GM12878 (cell line): ENCODE data around the gene MBD6. TPM values are rescaled to one million over a fixed set of nuclear protein-coding genes. Genes with fewer than 3 reads are reported as not detected.
"Not testable (repeated sequence)": the region's sequence is repeated elsewhere in the genome, so short reads cannot be mapped to it uniquely, and the experiment has no call there.

Experiments
- ATAC-seq: fragments of 200-7000 bp; cut with Tn5 transposase; 3 replicates; pipeline ENCODE4 v1.9.1; 2020; ENCODE audit warnings: mild to moderate bottlenecking, moderate library complexity
- BruUV-seq: library from RNA; stranded (reverse); fragments of 400-500 nt; replicated peaks from 2 replicates; lab custom pipeline; 2021; lab: Mats Ljungman, UMichigan
- CTCF ChIA-PET: fragments of 300-600 bp; sonication (Branson Sonifier 250); formaldehyde crosslinking; extraction: SDS; loops from one replicate; lab custom pipeline; 2021; ENCODE audit warnings: inconsistent platforms; lab: Yijun Ruan, JAX
- POLR2A ChIA-PET: fragments of 350-600 bp; formaldehyde crosslinking; extraction: SDS; loops from one replicate; lab custom pipeline; 2021; ENCODE audit warnings: inconsistent platforms; lab: Charles Lee
- RAD21 ChIA-PET: fragments of 300-600 bp; sonication (Branson Sonifier 250); formaldehyde crosslinking; loops from one replicate; lab custom pipeline; 2023; ENCODE audit warnings: antibody characterized with exemption; ENCODE audit not compliant: unreplicated experiment; lab: Charles Lee
- SMC1A ChIA-PET: fragments of 300-600 bp; sonication (Branson Sonifier 250); formaldehyde crosslinking; loops from one replicate; lab custom pipeline; 2023; ENCODE audit not compliant: unreplicated experiment, uncharacterized antibody; lab: Charles Lee
- DNase-seq: peaks from one replicate; pipeline ENCODE4 v3.0.0-alpha.2; 2011; ENCODE audit warnings: low read depth, low spot score
- FAIRE-seq: peaks from 3 replicates; lab custom pipeline; 2011; peaks lifted over from hg19 to GRCh38; lab: Jason Lieb, UNC
- H2AFZ ChIP-seq: 2 replicates; pipeline ENCODE4 v1.6.0; 2011; ENCODE audit warnings: low read depth, low read length, control low read depth; ENCODE audit not compliant: control insufficient read depth
- H3K27ac ChIP-seq: 2 replicates; pipeline ENCODE4 v1.5.1; 2011; ENCODE audit warnings: control low read depth; ENCODE audit not compliant: control insufficient read depth, insufficient read depth
- H3K27me3 ChIP-seq, 2 experiments: replicated peaks in 1 of 2; 2 replicates each; pipeline versions ENCODE4 v1.6.0 to v1.6.1; 2011; ENCODE audit warnings: low read length in 1 of 2; ENCODE audit not compliant: control insufficient read depth in 2 of 2, insufficient read depth in 2 of 2
- H3K36me3 ChIP-seq, 2 experiments: 2 replicates each; pipeline ENCODE4 v1.5.1; 2011; ENCODE audit warnings: low read length in 1 of 2; ENCODE audit not compliant: control insufficient read depth in 2 of 2, insufficient read depth in 2 of 2
- H3K4me1 ChIP-seq: 2 replicates; pipeline ENCODE4 v1.6.1; 2011; ENCODE audit warnings: mild to moderate bottlenecking, low read length, moderate library complexity, mixed read lengths; ENCODE audit not compliant: control insufficient read depth, insufficient read depth
- H3K4me2 ChIP-seq: 2 replicates; pipeline ENCODE4 v1.6.0; 2011; ENCODE audit warnings: control low read depth; ENCODE audit not compliant: control insufficient read depth, insufficient read depth
- H3K4me3 ChIP-seq: fragments of 200-600 bp; sonication (generic); 2 replicates; pipeline ENCODE4 v1.5.1; 2016
- H3K79me2 ChIP-seq: 2 replicates; pipeline ENCODE4 v1.6.0; 2011; ENCODE audit warnings: low read length; ENCODE audit not compliant: control insufficient read depth, insufficient read depth
- H3K9ac ChIP-seq: 2 replicates; pipeline ENCODE4 v1.8.0; 2011; ENCODE audit warnings: low read length, control low read depth, mixed read lengths; ENCODE audit not compliant: control insufficient read depth, insufficient read depth
- H3K9me3 ChIP-seq: replicated peaks from 3 replicates; pipeline ENCODE4 v1.5.1; 2011; ENCODE audit warnings: mild to moderate bottlenecking, low read length; ENCODE audit not compliant: control insufficient read depth, insufficient read depth
- H4K20me1 ChIP-seq: 2 replicates; pipeline ENCODE4 v1.6.0; 2011; ENCODE audit not compliant: control insufficient read depth, insufficient read depth
- BRCA1 ChIP-seq: IDR thresholded peaks from 2 replicates; pipeline ENCODE4 v1.6.1; 2011; ENCODE audit warnings: low read depth, low read length, improper control_type of control experiment
- CBFB ChIP-seq: IDR thresholded peaks from 2 replicates; pipeline ENCODE4 v1.6.1; 2016; ENCODE audit warnings: antibody characterized with exemption, low read depth
- CREB1 ChIP-seq: IDR thresholded peaks from 2 replicates; pipeline ENCODE4 v1.6.1; 2012; ENCODE audit warnings: low read depth, mild to moderate bottlenecking, inconsistent platforms
- EP300 ChIP-seq, 2 experiments: fragments of 150-350 bp in 1 of 2; IDR thresholded peaks; 2 replicates each; pipeline ENCODE4 v1.6.1; 2011 to 2012; ENCODE audit warnings: low read depth in 2 of 2, low read length in 2 of 2, borderline replicate concordance in 1 of 2, improper control_type of control experiment in 1 of 2, inconsistent platforms in 1 of 2; ENCODE audit not compliant: control insufficient read depth in 1 of 2
- EZH2 ChIP-seq: IDR thresholded peaks from 2 replicates; pipeline ENCODE4 v1.6.1; 2012; ENCODE audit warnings: low read depth, mild to moderate bottlenecking, control low read depth, inconsistent platforms, low read length, borderline replicate concordance; ENCODE audit not compliant: control insufficient read depth
- FOXM1 ChIP-seq: IDR thresholded peaks from 2 replicates; pipeline ENCODE4 v1.6.1; 2012; ENCODE audit warnings: low read depth, mild to moderate bottlenecking, inconsistent platforms, low read length, moderate library complexity
- IRF4 ChIP-seq: IDR thresholded peaks from 2 replicates; pipeline ENCODE4 v1.6.1; 2011; ENCODE audit warnings: low read depth, low read length
- KDM1A ChIP-seq: fragments of 200-600 bp; sonication (generic); IDR thresholded peaks from 2 replicates; pipeline ENCODE4 v1.6.1; 2016; ENCODE audit warnings: borderline replicate concordance
- KLF5 ChIP-seq: fragments of 450-650 bp; IDR thresholded peaks from 2 replicates; pipeline ENCODE4 v1.6.1; 2014; ENCODE audit warnings: mild to moderate bottlenecking; ENCODE audit not compliant: partially characterized antibody
- SMARCA5 ChIP-seq: fragments of 450-650 bp; IDR thresholded peaks from 2 replicates; pipeline ENCODE4 v1.6.1; 2017; ENCODE audit warnings: mild to moderate bottlenecking
- TAF1 ChIP-seq: IDR thresholded peaks from 2 replicates; pipeline ENCODE4 v1.6.1; 2011; ENCODE audit warnings: mild to moderate bottlenecking, low read depth, low read length, borderline replicate concordance
- ZNF207 ChIP-seq: fragments of 450-650 bp; IDR thresholded peaks from 2 replicates; pipeline ENCODE4 v1.6.1; 2014; ENCODE audit warnings: antibody characterized with exemption, mild to moderate bottlenecking, borderline replicate concordance
- ZNF217 ChIP-seq: fragments of 450-650 bp; IDR thresholded peaks from 2 replicates; pipeline ENCODE4 v1.6.1; 2017; ENCODE audit warnings: antibody characterized with exemption, mild to moderate bottlenecking
- ZNF384 ChIP-seq: IDR thresholded peaks from 2 replicates; pipeline ENCODE4 v1.6.1; 2012; ENCODE audit warnings: low read depth, mild to moderate bottlenecking, low read length, improper control_type of control experiment, borderline replicate concordance
- WGBS: methylation state at CpG from one replicate; pipeline ENCODE4 v1.1.6; 2016; ENCODE audit warnings: low lambda C conversion rate; ENCODE audit not compliant: insufficient replicate concordance, insufficient coverage; ENCODE audit errors: missing lambda C conversion rate; 5-methylcytosine and 5-hydroxymethylcytosine counted together
- in situ Hi-C: fragments of 300-500 bp; cut with MboI; formaldehyde crosslinking; loops from 9 replicates; pipeline ENCODE4 v1.14.3; 2018; ENCODE audit warnings: mixed read lengths
- intact Hi-C: fragments of 100-400 bp; cut with micrococcal nuclease; formaldehyde crosslinking; loops from one replicate; pipeline ENCODE4 v1.14.2; 2022; ENCODE audit not compliant: unreplicated experiment
- polyA plus RNA-seq, 11 experiments: library from polyadenylated mRNA; depleted of rRNA in 4 of 11; unstranded in 6 of 11; stranded (reverse) in 5 of 11; fragments of >200 nt; fragmentation: Nextera tagmentation in 4 of 11; fragmentation: Illumina TruSeq in 1 of 11; extraction: Ambion mirVana in 4 of 11; extraction: Trizol in 1 of 11; gene quantifications; 1 replicate in 1 of 11; 2 replicates in 10 of 11; pipeline versions ENCODE4 v1.2.1 to v1.2.3, GENCODE V29; 2011 to 2016; ENCODE audit warnings: inconsistent platforms in 2 of 11, missing spikeins in 2 of 11, low read depth in 1 of 11
- total RNA-seq, 4 experiments: library from RNA; depleted of rRNA in 3 of 4; stranded (reverse); fragments of >200 nt in 3 of 4; fragmentation: Illumina TruSeq in 1 of 4; extraction: Trizol in 1 of 4; gene quantifications; 2 replicates each; pipeline versions ENCODE4 v1.2.1 to v1.2.3, GENCODE V29; 2013 to 2021
- TF ChIP-seq, protein P1 (sequence below): fragments of 150-350 bp; IDR thresholded peaks from 2 replicates; pipeline ENCODE4 v1.6.1; 2014; ENCODE audit warnings: mild to moderate bottlenecking, low read depth, low read length

MBD6 gene
- total and polyA plus RNA-seq, 10 of the 15 experiments (the other 5 are each of a cell fraction or from before 2014, with no cell fraction given), result 1.5 to 52.7 (median 6.8) TPM

DNA sequence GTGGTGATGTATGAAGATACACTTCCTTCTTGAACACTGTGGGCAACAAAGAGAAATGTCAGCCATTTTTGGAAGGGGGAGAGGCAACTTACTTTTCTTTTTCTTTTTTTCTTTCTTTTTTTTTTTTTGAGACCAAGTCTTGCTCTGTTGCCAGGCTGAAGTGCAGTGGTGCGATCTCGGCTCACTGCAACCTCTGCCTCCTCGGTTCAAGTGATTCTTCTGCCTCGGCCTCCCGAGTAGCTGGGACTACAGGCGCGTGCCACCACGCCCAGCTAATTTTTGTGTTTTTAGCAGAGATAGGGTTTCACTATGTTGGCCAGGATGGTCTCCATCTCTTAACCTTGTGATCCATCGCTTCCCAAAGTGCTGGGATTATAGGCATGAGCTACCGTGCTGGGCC, 4.9 kb upstream of the MBD6 start:
- H3K4me2 ChIP-seq, intact Hi-C loops, H3K9me3 ChIP-seq, FAIRE-seq, BruUV-seq, H2AFZ ChIP-seq, H3K4me3 ChIP-seq, H4K20me1 ChIP-seq, ATAC-seq, H3K27me3 ChIP-seq, DNase-seq, SMC1A ChIA-PET, POLR2A ChIA-PET, H3K9ac ChIP-seq, in situ Hi-C loops, H3K27ac ChIP-seq: not testable (repeated sequence)
- WGBS, result 95% methylated on average over 8 of the region's 10 CpGs
- ChIA-PET CTCF (interaction anchor here (1.2 to 4.0 kb wide), 2 partner anchors 38 to 41 kb away, joined by 3 to 13 read pairs; partner anchors contain the start of gene ARHGAP9), RAD21 (interaction anchor here (1.1 to 1.3 kb wide), 2 partner anchors 57 to 59 kb away, joined by 3 read pairs; no protein-coding TSS in a partner anchor)
- Histone ChIP-seq H3K4me1 (peaks cover 13% of the 10 kb centered on the region), H3K79me2 (peaks cover 27% of the 10 kb centered on the region), H3K36me3 (peaks cover 25 to 35% of the 10 kb centered on the region in 2 experiments)

GRCh38 chr12:57518176-57518919, 4.3 kb upstream of the MBD6 start:
- 90% methylated on average over 8 of the region's 8 CpGs for WGBS
- POLR2A ChIA-PET, result interaction anchor here (0.8 to 1.3 kb wide), 2 partner anchors 27 to 38 kb away, joined by 4 to 5 read pairs; partner anchors contain the start of gene ARHGAP9
- H4K20me1 ChIP-seq, result peaks cover 4% of the 10 kb centered on the region; the same call in 1 of the 2 replicates
- TF ChIP-seq KLF5 (no peak), SMARCA5 (no peak), ZNF207 (no peak), FOXM1 (no peak), IRF4 (no peak), KDM1A (no peak), EZH2 (no peak), CREB1 (no peak), ZNF217 (no peak), EP300 (IDR thresholded peaks at IDR 0.05; ENCODE audit: borderline replicate concordance in 1 of 2, control insufficient read depth in 1 of 2, low read depth in 2 of 2, low read length in 2 of 2) (no peak), ZNF384 (no peak), TAF1 (no peak), BRCA1 (no peak), CBFB (no peak)
- TF ChIP-seq, protein P1, sequence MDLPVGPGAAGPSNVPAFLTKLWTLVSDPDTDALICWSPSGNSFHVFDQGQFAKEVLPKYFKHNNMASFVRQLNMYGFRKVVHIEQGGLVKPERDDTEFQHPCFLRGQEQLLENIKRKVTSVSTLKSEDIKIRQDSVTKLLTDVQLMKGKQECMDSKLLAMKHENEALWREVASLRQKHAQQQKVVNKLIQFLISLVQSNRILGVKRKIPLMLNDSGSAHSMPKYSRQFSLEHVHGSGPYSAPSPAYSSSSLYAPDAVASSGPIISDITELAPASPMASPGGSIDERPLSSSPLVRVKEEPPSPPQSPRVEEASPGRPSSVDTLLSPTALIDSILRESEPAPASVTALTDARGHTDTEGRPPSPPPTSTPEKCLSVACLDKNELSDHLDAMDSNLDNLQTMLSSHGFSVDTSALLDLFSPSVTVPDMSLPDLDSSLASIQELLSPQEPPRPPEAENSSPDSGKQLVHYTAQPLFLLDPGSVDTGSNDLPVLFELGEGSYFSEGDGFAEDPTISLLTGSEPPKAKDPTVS, result no peak

More at GRCh38 chr12:57518176-57518919, 4.3 kb upstream of the MBD6 start:
- in situ Hi-C loops (no loop called here), intact Hi-C loops (no loop called here)
- no peak overlapping the region for H3K9ac ChIP-seq
- H3K4me3 ChIP-seq, result peak overlapping the region; percentile 98
- no peaks in the 10 kb centered on the region for H3K27me3 ChIP-seq
- no peak for DNase-seq
- H3K36me3 ChIP-seq, result peaks cover 22 to 33% of the 10 kb centered on the region in 2 experiments
- H3K4me1 ChIP-seq, result peaks cover 13% of the 10 kb centered on the region
- ChIA-PET CTCF (interaction anchor here (1.2 to 4.0 kb wide), 3 partner anchors 38 to 238 kb away, joined by 3 to 13 read pairs (median 3); partner anchors contain the start of gene ARHGAP9), SMC1A (interaction anchor here (1.6 kb wide), 1 partner anchor 88 kb away, joined by 3 read pairs; no protein-coding TSS in a partner anchor), RAD21 (no interaction called here)
- no TSS peak for BruUV-seq
- no peak for ATAC-seq
- H3K9me3 ChIP-seq, result no peaks in the 10 kb centered on the region
- H2AFZ ChIP-seq, result no peak overlapping the region
- FAIRE-seq, result peak; percentile 31
- H3K27ac ChIP-seq, result no peak overlapping the region
- H3K79me2 ChIP-seq, result peaks cover 32% of the 10 kb centered on the region
- peak overlapping the region; percentile 61 for H3K4me2 ChIP-seq
